NT2/D1 (cell line): ENCODE data around the gene FBXO46.

Experiments
- YY1 ChIP-seq: IDR thresholded peaks from 2 replicates; pipeline ENCODE4 v1.6.1; 2011; ENCODE audit not compliant: insufficient read length, insufficient read depth
- ZNF274 ChIP-seq: IDR thresholded peaks from 2 replicates; pipeline ENCODE4 v1.6.1; 2011; ENCODE audit warnings: mild to moderate bottlenecking, low read depth, low read length

DNA sequence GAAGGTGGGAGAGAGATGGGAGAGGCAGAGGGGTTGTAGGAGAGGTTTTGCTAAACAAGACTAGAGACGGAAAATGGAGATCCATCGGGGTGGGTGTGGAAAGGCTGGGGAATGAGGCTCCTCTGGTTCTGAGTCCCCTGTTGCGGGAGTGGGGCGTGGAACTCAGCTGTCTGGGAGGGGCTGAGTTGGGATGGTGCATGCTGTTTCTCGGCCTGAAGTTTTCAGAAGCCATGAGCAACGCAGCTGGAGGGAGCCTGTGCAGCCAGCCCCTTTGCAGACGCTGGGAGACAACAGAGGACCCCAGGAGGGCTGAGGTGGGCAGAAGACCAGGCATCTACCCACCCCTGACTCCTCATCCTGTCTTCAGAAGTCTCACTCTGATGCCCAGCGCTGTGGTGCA lies 70.1 kb downstream of the FBXO46 start:
- TF ChIP-seq ZNF274 (no peak), YY1 (no peak)
